IPS-18c (cell line): Measurements from ENCODE around the gene GLTP.

Experiments used
- H3K4me3 ChIP-seq: 2 replicates; pipeline ENCODE4 v1.7.0; 2013; ENCODE audit warnings: low read depth, mild to moderate bottlenecking, low read length, moderate library complexity; ENCODE audit not compliant: insufficient read depth
- H3K9me3 ChIP-seq: one replicate; pipeline ENCODE4 v1.6.1; 2013; ENCODE audit warnings: mild to moderate bottlenecking, low read length, moderate library complexity; ENCODE audit not compliant: control insufficient read depth, insufficient read depth

GLTP gene

GRCh38 chr12:109888179-109889020 is 8.1 kb upstream of the GLTP start:
- no peak overlapping the region for H3K4me3 ChIP-seq
- H3K9me3 ChIP-seq: no peaks in the 10 kb centered on the region

GRCh38 chr12:109885616-109886015 is 5.3 kb upstream of the GLTP start:
- no peak overlapping the region for H3K4me3 ChIP-seq

GRCh38 chr12:109883461-109883860 is 3.1 kb upstream of the GLTP start:
- Histone ChIP-seq H3K9me3 (no peaks in the 10 kb centered on the region), H3K4me3 (no peak overlapping the region)

More at GRCh38 chr12:109885616-109886015, 5.3 kb upstream of the GLTP start:
- no peaks in the 10 kb centered on the region for H3K9me3 ChIP-seq

DNA sequence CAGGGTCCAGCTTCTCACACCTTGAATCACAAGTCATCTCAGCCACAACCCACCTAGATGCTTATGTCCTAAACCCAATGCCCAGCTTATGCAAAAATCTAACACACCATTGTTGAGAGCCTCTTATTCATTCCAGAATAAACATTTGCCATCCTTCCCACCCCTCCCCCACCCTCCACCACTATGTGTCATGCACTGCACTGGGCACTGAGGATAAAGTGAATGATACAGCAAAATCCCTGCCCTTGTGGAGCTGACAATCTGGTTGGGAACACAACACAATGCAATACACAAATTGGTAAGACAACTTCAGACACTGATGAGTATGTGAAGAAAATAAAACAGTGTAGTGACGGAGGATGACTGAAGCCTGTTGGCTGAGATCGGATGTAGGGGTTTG is 1.4 kb upstream of the GLTP start:
- no peak overlapping the region for H3K4me3 ChIP-seq
- H3K9me3 ChIP-seq: no peaks in the 10 kb centered on the region

DNA sequence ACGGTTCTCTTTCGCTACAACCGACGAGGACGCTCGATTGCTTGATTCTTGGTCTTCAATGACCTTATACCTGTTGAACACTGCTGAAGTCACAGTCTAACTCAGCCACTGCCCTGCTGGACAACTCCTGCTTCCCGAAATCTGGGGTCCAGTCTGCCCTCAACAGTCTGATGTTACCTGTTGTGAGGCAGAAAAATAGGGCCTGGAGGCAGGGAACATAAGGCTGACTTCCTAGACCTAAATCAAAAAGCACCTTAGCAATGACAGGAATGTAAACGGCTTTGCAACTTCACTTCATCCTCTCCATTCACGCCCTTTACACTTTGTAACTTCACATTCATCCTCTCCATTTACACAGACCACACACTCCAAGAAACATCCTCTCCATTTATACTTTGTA is 597 bp upstream of the GLTP start:
- Histone ChIP-seq H3K4me3 (peak overlapping the region; percentile 60), H3K9me3 (no peaks in the 10 kb centered on the region)

GRCh38 chr12:109879351-109880042 is 844 bp downstream of the GLTP start:
- Histone ChIP-seq H3K4me3 (peak overlapping the region; percentile 76), H3K9me3 (no peaks in the 10 kb centered on the region)

GRCh38 chr12:109878749-109879148 is 1.6 kb downstream of the GLTP start:
- H3K4me3 ChIP-seq: peak overlapping the region; percentile 76
- H3K9me3 ChIP-seq: no peaks in the 10 kb centered on the region

DNA sequence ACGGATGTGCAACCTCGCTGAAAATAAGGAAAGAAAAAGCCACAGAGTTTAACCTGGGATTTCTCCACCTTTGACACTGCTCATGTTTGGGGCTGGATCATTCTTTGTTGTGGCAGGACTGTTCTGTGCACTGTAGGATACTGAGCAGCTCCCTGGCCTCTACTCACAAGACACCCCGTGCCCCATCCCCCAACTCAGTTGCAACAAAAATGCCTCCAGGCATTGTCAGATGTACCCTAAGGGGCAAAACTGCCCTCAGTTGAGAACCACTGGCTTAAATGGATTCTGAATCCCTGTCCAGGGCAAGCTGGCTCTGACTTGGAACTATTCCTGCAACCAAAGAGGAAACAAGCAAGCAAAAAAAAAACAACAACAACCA is 2.1 kb downstream of the GLTP start:
- Histone ChIP-seq H3K9me3 (no peaks in the 10 kb centered on the region), H3K4me3 (no peak overlapping the region)

DNA sequence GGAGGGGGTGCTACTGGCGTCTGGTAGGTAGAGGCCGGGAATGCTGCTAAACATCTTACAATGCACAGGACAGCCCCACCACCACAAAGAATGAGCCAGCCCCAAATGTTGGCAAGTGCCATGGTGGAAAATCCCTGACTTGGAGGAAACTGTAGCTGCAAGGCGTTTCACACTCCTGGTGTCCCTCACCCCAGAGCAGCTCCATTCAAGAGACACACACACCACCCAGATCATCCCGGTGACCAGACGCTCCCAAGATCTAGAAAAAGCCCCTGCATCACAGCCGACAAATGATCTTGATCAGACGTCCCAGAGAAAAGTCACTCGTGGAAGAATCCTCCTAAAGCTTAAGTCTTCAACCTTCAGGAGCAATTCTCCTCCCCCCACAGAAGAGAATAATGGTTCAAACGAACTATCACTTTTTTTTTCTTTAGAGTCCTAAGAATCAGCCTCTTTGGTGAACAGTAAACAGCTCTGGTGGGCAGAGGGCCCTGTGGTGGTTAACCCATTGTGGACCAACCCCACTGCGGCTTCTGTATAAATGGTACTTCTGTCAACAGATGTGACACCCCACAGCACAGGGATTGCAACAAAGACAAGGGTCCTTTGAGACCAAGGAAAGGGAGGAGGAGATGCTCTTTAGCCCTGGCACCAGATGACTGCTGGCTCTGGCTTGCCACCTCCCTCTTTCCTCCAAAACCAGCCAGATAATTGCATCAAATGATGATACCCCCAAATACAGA is 2.7 kb downstream of the GLTP start:
- Histone ChIP-seq H3K9me3 (no peaks in the 10 kb centered on the region), H3K4me3 (no peak overlapping the region)

- no peak overlapping the region for H3K4me3 ChIP-seq
- H3K9me3 ChIP-seq: no peaks in the 10 kb centered on the region
These were observed 3.9 kb downstream of the GLTP start for GRCh38 chr12:109876406-109876805.

DNA sequence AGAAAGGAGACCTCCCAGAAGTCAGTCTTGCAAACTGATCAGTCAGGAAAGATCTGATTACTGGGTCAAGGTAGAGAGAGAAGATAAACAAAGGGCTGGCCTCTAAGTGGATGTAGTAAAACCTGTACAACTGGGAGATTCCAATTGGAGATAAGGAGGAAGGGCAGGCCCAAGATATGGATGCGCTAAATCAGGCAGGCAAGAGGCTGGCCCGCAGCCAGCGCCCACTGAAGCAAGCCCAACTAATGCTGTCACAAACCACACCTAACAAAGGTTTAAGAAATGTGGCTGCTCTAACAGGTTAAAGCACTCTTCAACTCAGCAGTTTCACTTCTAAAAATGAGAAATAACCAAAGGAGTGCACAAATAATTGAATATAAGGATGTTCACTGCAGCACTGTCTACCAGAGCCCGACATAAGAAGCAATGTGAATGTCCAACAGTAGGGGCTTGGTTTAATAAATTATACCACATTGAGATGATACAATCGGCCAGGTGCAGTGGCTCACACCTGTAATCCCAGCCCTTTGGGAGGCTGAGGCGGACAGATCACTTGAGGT is 4.7 kb downstream of the GLTP start:
- Histone ChIP-seq H3K4me3 (no peak overlapping the region), H3K9me3 (no peaks in the 10 kb centered on the region)

DNA sequence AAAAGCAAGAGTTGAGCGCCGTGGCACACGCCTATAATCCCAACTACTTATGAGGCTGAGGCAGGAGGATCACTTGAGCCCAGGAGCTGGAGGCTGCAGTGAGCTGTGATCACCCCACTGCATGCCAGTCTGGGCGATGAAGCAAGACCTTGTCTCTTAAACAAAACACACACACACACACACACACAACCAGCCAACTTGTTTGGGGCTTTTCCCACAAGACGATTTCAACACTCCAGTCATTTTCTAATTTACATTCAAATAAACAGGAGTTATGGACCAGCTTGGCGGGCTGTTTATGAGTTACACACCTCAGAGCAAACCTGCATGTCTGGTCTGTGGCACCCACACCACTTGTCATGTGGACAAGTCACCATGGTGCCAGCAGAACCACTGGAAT is 6.7 kb downstream of the GLTP start:
- H3K9me3 ChIP-seq: no peaks in the 10 kb centered on the region
- H3K4me3 ChIP-seq: no peak overlapping the region

DNA sequence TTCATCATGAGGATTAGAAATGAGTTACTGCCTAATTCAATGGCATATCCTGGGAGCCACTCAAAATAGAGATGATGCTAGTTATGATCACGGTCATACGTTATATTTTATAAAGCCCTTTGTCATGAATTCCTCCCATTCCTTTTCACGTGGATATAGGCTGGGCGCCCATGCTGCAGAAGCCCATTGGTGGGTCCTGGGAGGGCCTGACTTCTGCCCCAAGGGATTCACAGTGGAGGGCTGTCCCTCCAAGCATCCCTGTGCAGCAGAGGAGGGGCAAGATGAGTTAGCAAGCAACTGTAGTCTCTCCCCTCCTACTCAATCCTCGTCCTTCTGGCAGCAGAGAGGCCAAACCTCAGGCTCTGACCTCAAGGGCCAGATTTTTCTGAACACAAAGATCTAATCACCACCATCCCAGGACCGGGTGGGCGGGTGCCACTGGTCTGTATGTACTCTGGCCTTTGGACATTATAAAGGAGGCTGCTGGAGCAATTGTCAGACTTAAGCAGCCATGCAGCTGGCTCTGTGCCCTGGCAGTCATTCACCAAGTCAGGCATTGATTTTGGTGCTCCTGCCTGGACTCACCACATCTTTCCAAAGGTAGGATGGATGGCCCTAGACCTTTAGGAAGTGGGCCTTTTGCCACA is 8.6 kb downstream of the GLTP start:
- Histone ChIP-seq H3K9me3 (no peaks in the 10 kb centered on the region), H3K4me3 (no peak overlapping the region)

- Histone ChIP-seq H3K4me3 (no peak overlapping the region), H3K9me3 (no peaks in the 10 kb centered on the region)
These were observed 9.7 kb downstream of the GLTP start for GRCh38 chr12:109870648-109871047.

DNA sequence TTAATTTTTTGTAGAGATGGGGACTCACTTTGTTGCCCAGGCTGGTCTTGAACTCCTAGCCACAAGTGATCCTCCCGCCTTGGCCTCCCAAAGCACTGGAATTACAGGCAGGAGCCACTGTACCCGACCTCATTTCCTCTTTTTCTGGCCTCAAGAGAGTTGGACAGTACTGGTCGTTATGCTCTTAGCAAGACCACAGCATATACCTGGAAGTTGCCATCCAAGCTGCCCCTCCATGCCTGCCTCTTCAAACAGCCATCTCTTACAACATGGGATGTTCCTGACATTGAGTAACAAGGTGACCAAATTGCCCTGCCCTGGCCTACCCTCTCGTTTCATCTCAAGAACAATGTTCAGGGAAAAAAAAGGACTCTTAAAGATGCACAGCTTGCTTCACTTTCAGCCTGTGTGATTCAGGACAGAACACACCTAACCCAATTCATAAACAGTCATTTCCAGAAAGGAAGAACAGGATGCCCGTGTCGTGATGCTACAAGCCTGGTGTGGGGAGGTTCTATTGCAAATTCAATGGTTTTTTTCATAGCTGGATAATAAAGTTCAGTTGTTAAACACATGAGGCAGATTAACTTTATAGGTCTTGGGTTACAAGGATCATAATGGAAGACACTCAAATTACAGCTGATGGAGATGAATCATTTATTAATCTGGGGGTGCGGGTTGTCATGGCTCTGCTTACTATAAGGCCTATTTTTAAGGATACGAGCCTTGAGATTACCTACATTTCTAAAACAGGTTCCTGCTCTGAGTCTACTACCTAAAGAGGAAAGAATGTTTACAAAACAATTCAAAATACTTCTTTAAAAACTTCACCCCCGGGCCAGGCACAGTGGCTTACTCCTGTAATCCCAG is 11.9 kb downstream of the GLTP start:
- Histone ChIP-seq H3K4me3 (no peak overlapping the region), H3K9me3 (no peaks in the 10 kb centered on the region)

GRCh38 chr12:109864916-109865315 is 15.4 kb downstream of the GLTP start:
- no peaks in the 10 kb centered on the region for H3K9me3 ChIP-seq
- no peak overlapping the region for H3K4me3 ChIP-seq
